ENCODE data around the gene ARHGAP26.

Gene ARHGAP26

GRCh38 chr5:142736247-142736632, 33.9 kb upstream of the ARHGAP26 start:
- H3K4me2 ChIP-seq (ENCODE audit: low read length), result no peak overlapping the region
- no peaks in the 10 kb centered on the region for H3K36me3 ChIP-seq (ENCODE audit: control insufficient read depth, low read length)
- H3K4me3 ChIP-seq (ENCODE audit: low read length), result no peak overlapping the region
- H3K27me3 ChIP-seq (ENCODE audit: control insufficient read depth, low read length), result no peaks in the 10 kb centered on the region
- H3K9me2 ChIP-seq (replicated peaks; ENCODE audit: control insufficient read depth, low read length), result no peaks in the 10 kb centered on the region
- H3K9me3 ChIP-seq (ENCODE audit: control insufficient read depth, insufficient read depth, low read length), result no peaks in the 10 kb centered on the region
- H3F3A ChIP-seq (ENCODE audit: control insufficient read depth, insufficient read depth), result no peaks in the 10 kb centered on the region
- TF ChIP-seq EZH2phosphoT487 (IDR thresholded peaks at IDR 0.05; ENCODE audit: borderline replicate concordance, low read length), result no peak
- TF ChIP-seq, protein P1, sequence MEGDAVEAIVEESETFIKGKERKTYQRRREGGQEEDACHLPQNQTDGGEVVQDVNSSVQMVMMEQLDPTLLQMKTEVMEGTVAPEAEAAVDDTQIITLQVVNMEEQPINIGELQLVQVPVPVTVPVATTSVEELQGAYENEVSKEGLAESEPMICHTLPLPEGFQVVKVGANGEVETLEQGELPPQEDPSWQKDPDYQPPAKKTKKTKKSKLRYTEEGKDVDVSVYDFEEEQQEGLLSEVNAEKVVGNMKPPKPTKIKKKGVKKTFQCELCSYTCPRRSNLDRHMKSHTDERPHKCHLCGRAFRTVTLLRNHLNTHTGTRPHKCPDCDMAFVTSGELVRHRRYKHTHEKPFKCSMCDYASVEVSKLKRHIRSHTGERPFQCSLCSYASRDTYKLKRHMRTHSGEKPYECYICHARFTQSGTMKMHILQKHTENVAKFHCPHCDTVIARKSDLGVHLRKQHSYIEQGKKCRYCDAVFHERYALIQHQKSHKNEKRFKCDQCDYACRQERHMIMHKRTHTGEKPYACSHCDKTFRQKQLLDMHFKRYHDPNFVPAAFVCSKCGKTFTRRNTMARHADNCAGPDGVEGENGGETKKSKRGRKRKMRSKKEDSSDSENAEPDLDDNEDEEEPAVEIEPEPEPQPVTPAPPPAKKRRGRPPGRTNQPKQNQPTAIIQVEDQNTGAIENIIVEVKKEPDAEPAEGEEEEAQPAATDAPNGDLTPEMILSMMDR (IDR thresholded peaks at IDR 0.05; ENCODE audit: low read depth, low read length, poor library complexity, severe bottlenecking), result no peak
- H4K20me1 ChIP-seq (ENCODE audit: control insufficient read depth, insufficient read depth, low read depth, low read length), result no peaks in the 10 kb centered on the region
- no peaks in the 10 kb centered on the region for H3K79me2 ChIP-seq (ENCODE audit: control insufficient read depth, low read length)
- H3K4me1 ChIP-seq (ENCODE audit: control insufficient read depth, low read length), result peaks cover 14% of the 10 kb centered on the region
- no peak overlapping the region for H3K27ac ChIP-seq (ENCODE audit: low read depth, low read length)

DNA sequence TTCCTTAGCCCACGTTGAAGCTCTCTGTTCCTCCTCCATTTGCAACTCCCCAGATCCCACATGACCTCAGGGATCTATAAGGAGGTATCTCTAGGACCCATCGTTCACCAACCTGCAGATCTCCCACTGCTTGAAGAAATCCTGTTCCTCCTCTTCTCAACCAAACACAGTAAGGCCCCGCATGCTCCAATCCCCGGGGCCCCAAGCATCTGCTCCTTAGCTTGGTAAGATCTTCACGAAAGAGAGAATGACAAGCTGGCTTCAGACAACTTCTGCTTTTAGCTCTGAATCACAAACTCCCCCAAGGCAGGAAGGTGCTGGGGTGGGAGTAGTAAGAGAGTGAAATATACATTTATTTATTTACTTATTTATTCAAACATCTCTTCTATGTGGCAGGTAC, 33.0 kb upstream of the ARHGAP26 start:
- H4K20me1 ChIP-seq (ENCODE audit: control insufficient read depth, insufficient read depth, low read depth, low read length), result no peaks in the 10 kb centered on the region
- H3K9me3 ChIP-seq (ENCODE audit: control insufficient read depth, insufficient read depth, low read length), result no peaks in the 10 kb centered on the region
- H3K4me2 ChIP-seq (ENCODE audit: low read length), result no peak overlapping the region
- H3K9me2 ChIP-seq (replicated peaks; ENCODE audit: control insufficient read depth, low read length), result no peaks in the 10 kb centered on the region
- 0 out of 2 replicates have a peak, but pooled peaks cover 1% of the 10 kb centered on the region for H3K27me3 ChIP-seq (ENCODE audit: control insufficient read depth, low read length)
- H3K4me3 ChIP-seq (ENCODE audit: low read length), result no peak overlapping the region
- H3F3A ChIP-seq (ENCODE audit: control insufficient read depth, insufficient read depth), result no peaks in the 10 kb centered on the region
- peaks cover 14% of the 10 kb centered on the region for H3K4me1 ChIP-seq (ENCODE audit: control insufficient read depth, low read length)
- H3K79me2 ChIP-seq (ENCODE audit: control insufficient read depth, low read length), result no peaks in the 10 kb centered on the region
- H3K27ac ChIP-seq (ENCODE audit: low read depth, low read length), result no peak overlapping the region
- H3K36me3 ChIP-seq (ENCODE audit: control insufficient read depth, low read length), result no peaks in the 10 kb centered on the region
- no peak for TF ChIP-seq EZH2phosphoT487 (IDR thresholded peaks at IDR 0.05; ENCODE audit: borderline replicate concordance, low read length)
- TF ChIP-seq, protein P1 (IDR thresholded peaks at IDR 0.05; ENCODE audit: low read depth, low read length, poor library complexity, severe bottlenecking), result no peak

GRCh38 chr5:142740474-142741242, 29.5 kb upstream of the ARHGAP26 start:
- TF ChIP-seq, protein P1 (IDR thresholded peaks at IDR 0.05; ENCODE audit: low read depth, low read length, poor library complexity, severe bottlenecking), result no peak
- TF ChIP-seq EZH2phosphoT487 (IDR thresholded peaks at IDR 0.05; ENCODE audit: borderline replicate concordance, low read length), result no peak
- H3F3A ChIP-seq (ENCODE audit: control insufficient read depth, insufficient read depth), result no peaks in the 10 kb centered on the region
- H3K36me3 ChIP-seq (ENCODE audit: control insufficient read depth, low read length), result no peaks in the 10 kb centered on the region
- no peaks in the 10 kb centered on the region for H4K20me1 ChIP-seq (ENCODE audit: control insufficient read depth, insufficient read depth, low read depth, low read length)
- no peak overlapping the region for H3K4me2 ChIP-seq (ENCODE audit: low read length)
- H3K27me3 ChIP-seq (ENCODE audit: control insufficient read depth, low read length), result 0 out of 2 replicates have a peak, but pooled peaks cover 3% of the 10 kb centered on the region
- no peaks in the 10 kb centered on the region for H3K79me2 ChIP-seq (ENCODE audit: control insufficient read depth, low read length)
- no peaks in the 10 kb centered on the region for H3K9me2 ChIP-seq (replicated peaks; ENCODE audit: control insufficient read depth, low read length)
- no peak overlapping the region for H3K4me3 ChIP-seq (ENCODE audit: low read length)
- H3K27ac ChIP-seq (ENCODE audit: low read depth, low read length), result no peak overlapping the region
- H3K4me1 ChIP-seq (ENCODE audit: control insufficient read depth, low read length), result no peaks in the 10 kb centered on the region
- no peaks in the 10 kb centered on the region for H3K9me3 ChIP-seq (ENCODE audit: control insufficient read depth, insufficient read depth, low read length)

All from DOHH2 (cell line).